GM11168 (cell line): ENCODE data around the gene WDR64.
"Not testable (repeated sequence)": the region's sequence is repeated elsewhere in the genome, so short reads cannot be mapped to it uniquely, and the experiment has no call there.

Source experiments
- in situ Hi-C: fragments of 300-500 bp; cut with MboI; formaldehyde crosslinking; loops from one replicate; pipeline ENCODE4 v1.12.0; 2022; ENCODE audit warnings: low sequenced_read_pairs; ENCODE audit not compliant: unreplicated experiment

WDR64 gene

GRCh38 chr1:241695246-241696171 is 43.4 kb downstream of the WDR64 start:
- in situ Hi-C loops, result no loop called here

GRCh38 chr1:241696172-241696814 is 44.2 kb downstream of the WDR64 start:
- in situ Hi-C loops, result no loop called here

GRCh38 chr1:241696815-241697639 is 44.9 kb downstream of the WDR64 start:
- in situ Hi-C loops, result no loop called here

- in situ Hi-C loops, result no loop called here
These were observed 45.5 kb downstream of the WDR64 start for GRCh38 chr1:241697640-241698018.

GRCh38 chr1:241698177-241698576 is 46.1 kb downstream of the WDR64 start:
- in situ Hi-C loops, result no loop called here

- in situ Hi-C loops, result no loop called here
These were observed 49.6 kb downstream of the WDR64 start for GRCh38 chr1:241701483-241702295.

- in situ Hi-C loops, result no loop called here
These were observed 50.6 kb downstream of the WDR64 start for GRCh38 chr1:241702442-241703373.

DNA sequence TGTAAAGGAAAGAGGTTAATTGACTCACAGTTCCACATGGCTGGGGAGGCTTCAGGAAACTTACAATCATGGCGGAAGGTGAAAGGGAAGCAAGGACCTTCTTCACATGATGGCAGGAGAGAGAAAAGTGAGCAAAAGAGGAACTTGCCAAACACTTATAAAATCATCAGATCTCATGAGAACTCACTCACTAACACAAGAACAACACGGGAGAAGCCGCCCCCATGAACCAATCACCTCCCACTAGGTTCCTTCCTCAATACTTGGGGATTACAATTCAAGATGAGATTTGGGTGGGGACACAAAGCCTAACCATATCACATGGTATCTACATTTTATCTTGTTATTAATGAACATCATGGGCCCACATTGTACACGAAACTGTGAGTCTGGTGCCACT is 51.7 kb downstream of the WDR64 start:
- in situ Hi-C loops, result not testable (repeated sequence)

DNA sequence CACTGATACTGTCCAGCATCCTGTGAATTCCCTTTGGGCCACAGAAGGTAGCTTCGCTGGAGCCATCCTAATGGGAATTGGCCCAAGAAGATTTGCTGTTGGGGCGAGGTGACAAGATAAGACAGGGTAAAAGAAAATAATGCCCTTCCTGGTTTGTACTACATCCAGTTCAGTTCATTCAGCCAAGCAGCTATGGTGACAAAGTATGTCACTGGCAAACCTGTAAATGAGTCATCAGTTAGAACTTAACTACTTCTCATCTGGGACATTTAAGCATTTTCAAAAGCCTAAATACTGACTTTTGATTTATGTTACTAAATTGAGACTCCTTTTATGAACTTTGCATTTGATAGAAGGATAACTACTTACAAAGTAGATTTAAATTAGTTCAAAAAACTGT is 54.2 kb downstream of the WDR64 start:
- in situ Hi-C loops, result no loop called here

DNA sequence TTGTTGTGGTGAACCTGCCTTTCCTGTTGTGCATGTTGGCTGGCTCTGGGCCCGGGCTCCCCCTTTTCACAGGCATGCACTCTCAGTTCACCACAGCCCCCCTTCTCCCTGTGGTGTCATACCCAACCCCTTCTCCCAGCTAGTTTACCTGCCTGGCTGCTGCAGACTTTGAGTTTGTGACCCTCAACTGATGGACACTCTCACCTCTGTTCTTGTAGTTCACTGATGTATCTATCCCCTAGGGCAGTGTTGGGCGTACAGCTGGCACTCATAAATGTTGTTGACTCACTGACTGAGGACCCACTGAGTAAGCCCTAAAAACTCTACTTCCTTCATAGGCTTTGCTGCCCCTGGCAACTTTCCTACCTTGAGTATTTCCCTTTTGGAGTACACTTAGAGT is 54.9 kb downstream of the WDR64 start:
- in situ Hi-C loops, result no loop called here

- in situ Hi-C loops, result no loop called here
These were observed 55.4 kb downstream of the WDR64 start for GRCh38 chr1:241707442-241707841.

DNA sequence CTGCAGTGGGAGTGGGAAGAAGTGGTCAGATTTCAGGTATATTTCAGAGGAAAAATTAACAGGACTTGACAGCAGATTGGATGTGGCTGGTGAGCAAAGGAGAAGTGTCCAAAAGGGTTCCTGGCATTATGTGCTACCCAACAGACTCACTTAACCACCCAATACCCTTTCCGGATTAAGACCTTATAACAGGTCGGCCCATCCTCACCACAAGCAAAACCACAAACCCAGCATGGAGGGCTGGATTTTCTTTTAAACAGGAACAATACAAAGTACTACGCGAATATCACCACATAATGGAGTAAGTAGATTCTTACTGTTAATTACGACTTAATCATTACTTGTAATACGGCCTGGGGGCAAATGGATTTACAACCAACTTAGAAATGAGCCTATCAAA is 59.2 kb downstream of the WDR64 start:
- in situ Hi-C loops, result no loop called here

DNA sequence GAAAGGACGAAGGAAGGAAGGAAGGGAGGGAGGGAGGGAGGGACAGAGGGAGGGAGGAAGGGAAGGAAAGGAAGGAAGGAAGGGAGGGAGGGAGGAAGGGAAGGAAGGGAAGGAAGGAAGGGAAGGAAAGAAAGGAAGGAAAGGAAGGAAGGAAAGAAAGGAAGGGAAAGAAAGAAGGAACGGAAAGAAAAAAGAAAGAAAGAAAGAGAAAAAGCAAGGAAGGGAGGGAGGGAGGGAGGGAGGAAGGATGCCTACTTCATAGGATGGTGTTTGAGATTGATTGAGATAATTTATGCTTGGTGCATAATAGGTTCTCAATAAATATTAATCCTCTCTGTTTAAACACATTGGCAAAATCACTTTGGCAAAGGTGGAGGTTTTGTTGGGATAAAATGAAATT is 61.2 kb downstream of the WDR64 start:
- in situ Hi-C loops, result no loop called here

DNA sequence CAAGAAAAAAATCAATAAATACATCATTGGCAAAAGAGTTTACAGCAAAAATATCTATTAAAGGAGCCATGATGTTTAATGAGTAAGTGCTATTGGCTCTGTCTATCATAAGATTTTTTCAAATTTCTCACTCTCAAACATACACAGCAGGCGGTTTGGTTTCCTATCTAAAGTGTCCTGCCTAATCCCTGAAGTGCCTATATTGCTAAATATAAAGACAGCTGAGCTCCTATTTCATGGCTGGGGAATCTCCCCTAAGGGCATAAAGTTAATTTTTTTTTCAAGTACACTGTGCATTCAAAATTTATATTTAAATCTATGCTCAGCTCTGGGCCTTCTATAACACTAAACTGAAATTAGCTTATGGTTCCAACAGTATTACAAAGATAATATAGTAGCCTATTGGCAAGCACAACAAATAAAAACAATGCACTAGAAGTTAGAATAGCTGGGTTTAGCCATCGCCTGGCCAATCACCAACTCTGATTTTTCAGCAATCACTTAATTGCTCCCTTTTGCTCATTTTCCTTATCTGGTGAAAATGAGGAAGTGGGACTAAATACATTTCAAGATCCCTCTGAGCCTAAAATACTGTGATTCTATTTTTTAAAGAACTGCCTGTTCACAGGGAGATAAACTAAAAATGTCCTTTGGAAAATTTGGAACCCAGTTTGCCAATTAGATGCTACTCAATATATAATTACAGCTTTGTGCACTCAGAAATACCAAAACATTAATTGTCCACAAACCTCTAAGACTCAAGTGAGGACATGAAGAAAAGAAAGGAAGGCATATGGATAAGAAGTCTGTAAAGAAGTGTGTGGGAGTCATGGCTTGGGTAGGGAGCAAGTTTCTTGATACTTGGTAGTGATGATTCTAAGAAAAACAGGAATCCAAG is 62.5 kb downstream of the WDR64 start:
- in situ Hi-C loops, result no loop called here

DNA sequence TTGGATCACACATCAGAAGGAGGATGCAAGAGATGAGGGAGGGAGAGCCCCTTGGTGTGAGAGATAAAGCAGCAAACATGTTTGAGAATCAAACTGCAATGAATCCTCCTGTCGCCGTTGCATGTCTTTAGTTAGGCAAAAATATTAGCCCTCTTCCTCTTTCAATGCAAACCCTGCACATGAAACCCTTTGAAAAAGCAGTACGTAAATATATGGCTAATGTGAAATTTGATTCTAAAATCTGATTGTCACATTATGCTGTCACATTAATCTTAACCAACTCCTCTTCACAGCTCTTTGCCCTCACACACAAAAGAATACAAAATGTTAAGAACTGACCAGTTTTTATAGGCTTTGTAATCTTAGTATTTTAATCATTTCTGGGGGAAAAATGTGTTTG is 63.4 kb downstream of the WDR64 start:
- in situ Hi-C loops, result no loop called here

DNA sequence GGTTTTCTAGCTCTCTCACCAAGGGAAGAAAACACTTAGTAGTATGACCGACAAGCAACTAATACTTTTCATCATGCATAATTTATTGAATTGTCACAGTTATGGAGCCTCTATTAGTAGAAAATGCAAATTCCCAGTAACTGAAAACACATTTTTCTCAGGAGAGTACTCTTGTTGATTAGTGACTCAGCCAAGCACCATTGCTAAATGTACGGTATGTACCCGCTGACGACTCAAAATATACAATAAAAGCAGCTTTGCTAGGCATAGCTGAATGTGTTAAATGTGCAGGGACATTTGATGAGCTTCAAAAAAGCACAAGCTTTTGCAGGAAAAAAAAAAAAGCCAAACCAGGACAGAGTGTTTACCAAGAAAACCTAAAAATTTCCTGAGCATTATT is 63.9 kb downstream of the WDR64 start:
- in situ Hi-C loops, result no loop called here

DNA sequence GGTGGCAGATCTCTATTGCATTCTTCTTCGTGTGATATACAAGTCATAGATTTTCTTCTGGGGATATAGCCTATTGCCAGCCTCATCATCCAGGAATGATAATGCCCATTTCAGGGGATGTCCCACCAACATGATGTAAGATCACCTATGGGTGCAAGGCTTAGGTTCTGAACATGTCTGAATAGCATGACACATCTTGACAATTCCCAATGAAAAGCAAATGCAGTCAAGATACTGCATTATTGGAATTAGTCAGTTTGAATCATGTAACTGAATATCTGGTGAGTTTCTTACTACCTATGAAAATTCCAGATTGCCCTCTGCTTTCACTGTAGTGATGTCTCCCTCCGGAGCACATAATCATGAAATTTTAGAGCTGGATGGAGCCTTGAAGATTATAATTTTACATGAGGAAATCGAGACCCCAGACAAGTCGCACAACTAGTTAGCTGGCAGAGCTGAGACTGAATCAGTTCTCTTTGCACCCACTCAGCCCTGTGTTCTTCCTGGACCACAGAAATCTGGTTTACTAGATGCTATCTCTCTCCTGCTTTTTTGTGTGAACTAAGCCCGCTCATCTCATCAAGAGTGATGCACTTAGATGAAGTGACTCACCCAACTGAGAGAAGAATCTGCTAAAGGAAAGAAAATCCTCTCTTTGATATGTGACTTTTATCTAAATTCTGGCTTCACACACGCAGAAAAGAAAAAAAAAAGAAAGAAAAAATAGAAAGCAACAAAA is 65.0 kb downstream of the WDR64 start:
- in situ Hi-C loops, result no loop called here
